Retinal pigment epithelial cell (primary cell): ENCODE results near the gene GPR15LG.
A peak's percentile ranks its signal among the peaks of the same experiment; 100 is the strongest.

Experiments
- DNase-seq: peaks from one replicate; pipeline ENCODE4 v3.0.0-alpha.2; 2010; ENCODE audit warnings: low read depth
- H3K4me3 ChIP-seq: 2 replicates; pipeline ENCODE4 v1.5.1; 2011; ENCODE audit warnings: mild to moderate bottlenecking, low read length, control low read depth, moderate library complexity
- CTCF ChIP-seq: conservative IDR thresholded peaks from 2 replicates; pipeline ENCODE4 v1.5.1; 2011; ENCODE audit warnings: low read depth, low read length, control low read depth, inconsistent platforms

GPR15LG gene

GRCh38 chr10:84208023-84208422 lies 34.4 kb downstream of the GPR15LG start:
- no peak overlapping the region for H3K4me3 ChIP-seq
- no peak for DNase-seq
- TF ChIP-seq CTCF = no peak

GRCh38 chr10:84211566-84211965 lies 38.0 kb downstream of the GPR15LG start:
- no peak for TF ChIP-seq CTCF
- no peak for DNase-seq
- H3K4me3 ChIP-seq = no peak overlapping the region

- H3K4me3 ChIP-seq = no peak overlapping the region
- TF ChIP-seq CTCF = no peak
- no peak for DNase-seq
Observed at GRCh38 chr10:84212014-84212413, 38.4 kb downstream of the GPR15LG start.

- DNase-seq = no peak
- TF ChIP-seq CTCF = no peak
- no peak overlapping the region for H3K4me3 ChIP-seq
Observed at GRCh38 chr10:84213076-84213475, 39.5 kb downstream of the GPR15LG start.

- no peak for TF ChIP-seq CTCF
- no peak overlapping the region for H3K4me3 ChIP-seq
- DNase-seq = no peak
Observed at GRCh38 chr10:84214046-84214572, 40.5 kb downstream of the GPR15LG start.

GRCh38 chr10:84214612-84215235 lies 41.1 kb downstream of the GPR15LG start:
- TF ChIP-seq CTCF = peak; percentile 52
- no peak overlapping the region for H3K4me3 ChIP-seq
- no peak for DNase-seq

GRCh38 chr10:84216834-84217233 lies 43.2 kb downstream of the GPR15LG start:
- no peak overlapping the region for H3K4me3 ChIP-seq
- DNase-seq = no peak
- TF ChIP-seq CTCF = no peak
